Effector CD8-positive, alpha-beta T cell (primary cell): ENCODE results near the gene SEC63.
"Not testable (repeated sequence)": the region's sequence is repeated elsewhere in the genome, so short reads cannot be mapped to it uniquely, and the experiment has no call there.

Experiments used
- DNase-seq: peaks from one replicate; lab custom pipeline; 2025; lab: John Stamatoyannopoulos, UW
- total RNA-seq, 4 experiments: gene quantifications; one replicate each; lab custom pipeline; 2026; lab: John Stamatoyannopoulos, UW

SEC63 gene, protein sequence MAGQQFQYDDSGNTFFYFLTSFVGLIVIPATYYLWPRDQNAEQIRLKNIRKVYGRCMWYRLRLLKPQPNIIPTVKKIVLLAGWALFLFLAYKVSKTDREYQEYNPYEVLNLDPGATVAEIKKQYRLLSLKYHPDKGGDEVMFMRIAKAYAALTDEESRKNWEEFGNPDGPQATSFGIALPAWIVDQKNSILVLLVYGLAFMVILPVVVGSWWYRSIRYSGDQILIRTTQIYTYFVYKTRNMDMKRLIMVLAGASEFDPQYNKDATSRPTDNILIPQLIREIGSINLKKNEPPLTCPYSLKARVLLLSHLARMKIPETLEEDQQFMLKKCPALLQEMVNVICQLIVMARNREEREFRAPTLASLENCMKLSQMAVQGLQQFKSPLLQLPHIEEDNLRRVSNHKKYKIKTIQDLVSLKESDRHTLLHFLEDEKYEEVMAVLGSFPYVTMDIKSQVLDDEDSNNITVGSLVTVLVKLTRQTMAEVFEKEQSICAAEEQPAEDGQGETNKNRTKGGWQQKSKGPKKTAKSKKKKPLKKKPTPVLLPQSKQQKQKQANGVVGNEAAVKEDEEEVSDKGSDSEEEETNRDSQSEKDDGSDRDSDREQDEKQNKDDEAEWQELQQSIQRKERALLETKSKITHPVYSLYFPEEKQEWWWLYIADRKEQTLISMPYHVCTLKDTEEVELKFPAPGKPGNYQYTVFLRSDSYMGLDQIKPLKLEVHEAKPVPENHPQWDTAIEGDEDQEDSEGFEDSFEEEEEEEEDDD
- 28.7 to 37.3 (median 30.5) reads per million in 4 experiments for total RNA-seq

- peak; percentile 96 for DNase-seq
Observed at GRCh38 chr6:107957909-107958688, at the start of gene SEC63. Gene SEC63, minus strand, starts transcription at chr6:107958208. Its CDS starts 199 bp downstream, at chr6:107958009.

DNA sequence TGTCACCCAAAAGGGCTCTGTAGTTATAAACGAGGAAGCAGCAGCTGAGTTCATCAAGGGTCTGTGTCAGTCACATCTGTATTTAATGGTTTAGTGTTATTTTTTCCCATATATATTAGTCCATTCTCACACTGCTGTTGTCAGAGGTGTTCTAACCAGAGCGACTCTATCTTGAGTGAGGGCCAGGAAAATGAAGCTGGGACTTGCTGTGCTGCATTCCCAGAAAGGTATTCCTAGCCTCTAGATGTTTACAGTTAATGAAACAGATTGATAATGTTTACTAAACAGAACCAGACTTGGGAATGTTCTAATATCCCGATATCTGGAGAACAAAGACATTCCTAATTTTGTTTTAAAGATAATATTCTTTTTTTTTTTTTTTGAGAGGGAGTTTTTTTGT is 48.0 kb upstream of the SEC63 start:
- no peak for DNase-seq

GRCh38 chr6:108004861-108005260 is 46.9 kb upstream of the SEC63 start:
- no peak for DNase-seq

DNA sequence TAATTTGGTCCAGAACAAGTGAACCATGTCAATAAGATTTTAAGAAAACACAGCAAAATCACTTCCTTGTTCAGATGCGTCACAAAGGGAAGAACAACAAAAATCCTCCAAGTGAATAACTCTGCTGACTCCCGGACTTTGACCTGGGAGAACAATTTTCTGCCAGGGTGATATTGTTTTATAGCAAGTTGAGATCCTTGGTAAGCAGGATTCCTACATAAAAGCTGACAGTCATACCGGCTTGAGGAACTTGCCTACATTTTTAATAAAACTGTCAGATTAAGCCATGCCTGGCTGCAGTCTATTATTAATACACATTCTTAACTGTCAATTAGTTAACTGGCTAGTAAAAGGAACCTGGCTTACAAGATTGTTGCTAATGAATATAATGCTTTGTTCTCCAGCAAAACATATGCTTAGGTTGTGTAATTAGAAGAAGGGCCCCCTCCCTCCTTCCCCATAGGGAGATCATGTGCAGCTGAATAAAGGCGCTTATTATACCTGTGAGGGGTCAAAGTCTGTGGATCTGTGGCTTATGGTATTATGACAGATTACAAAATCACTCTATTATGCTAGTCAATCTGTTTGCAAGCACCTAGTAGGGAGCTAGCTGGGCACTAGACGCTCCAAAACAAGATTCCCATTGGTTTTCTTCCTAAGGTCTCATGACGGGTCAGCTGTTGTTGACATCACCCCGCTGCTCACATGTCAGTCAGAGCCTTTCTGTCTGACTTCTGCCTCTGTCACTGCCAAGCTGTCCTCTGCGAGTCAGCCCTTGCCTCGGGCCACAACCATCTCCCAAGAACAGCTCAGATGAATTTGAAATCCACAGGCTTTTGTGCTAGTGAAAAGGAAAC is 44.6 kb upstream of the SEC63 start:
- no peak for DNase-seq

GRCh38 chr6:108001696-108002231 is 43.8 kb upstream of the SEC63 start:
- DNase-seq, result no peak

- DNase-seq, result not testable (repeated sequence)
Observed at GRCh38 chr6:108000259-108000658, 42.3 kb upstream of the SEC63 start.

- DNase-seq, result no peak
Observed at GRCh38 chr6:107999341-107999740, 41.3 kb upstream of the SEC63 start.

DNA sequence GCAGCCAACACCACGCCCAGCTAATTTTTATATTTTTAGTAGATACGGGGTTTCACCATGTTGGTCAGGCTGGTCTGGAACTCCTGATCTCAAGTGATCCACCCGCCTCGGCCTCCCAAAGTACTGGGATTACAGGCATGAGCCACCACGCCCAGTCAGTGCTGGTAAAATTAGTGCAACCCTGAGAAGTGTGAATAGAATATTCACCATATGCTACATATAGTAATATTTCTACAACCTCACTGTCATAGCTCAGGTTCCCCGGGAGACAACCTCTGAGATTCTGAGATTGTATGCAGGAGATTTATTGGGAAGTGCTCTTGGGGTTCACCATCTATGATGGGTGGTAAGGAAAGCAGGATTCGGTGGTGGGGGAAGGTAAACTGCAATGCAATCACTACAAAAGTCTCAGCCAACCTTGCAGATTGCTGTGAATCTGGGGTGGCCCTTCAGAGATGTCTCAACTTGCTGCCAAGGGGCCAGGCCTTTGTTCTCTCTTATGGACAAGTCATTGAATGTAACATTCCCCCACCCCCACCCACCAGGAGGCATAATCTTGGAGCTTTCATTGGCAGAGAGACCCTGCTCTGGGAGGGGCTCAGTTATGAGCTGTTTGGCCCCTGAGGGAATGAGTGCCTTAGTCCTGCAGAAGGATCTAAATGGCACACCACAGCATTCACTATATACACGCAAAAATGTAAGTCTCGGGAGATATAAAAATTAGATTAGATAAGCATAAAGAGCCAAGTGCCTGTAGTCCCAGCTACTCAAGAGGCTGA is 34.0 kb upstream of the SEC63 start:
- DNase-seq, result no peak

DNA sequence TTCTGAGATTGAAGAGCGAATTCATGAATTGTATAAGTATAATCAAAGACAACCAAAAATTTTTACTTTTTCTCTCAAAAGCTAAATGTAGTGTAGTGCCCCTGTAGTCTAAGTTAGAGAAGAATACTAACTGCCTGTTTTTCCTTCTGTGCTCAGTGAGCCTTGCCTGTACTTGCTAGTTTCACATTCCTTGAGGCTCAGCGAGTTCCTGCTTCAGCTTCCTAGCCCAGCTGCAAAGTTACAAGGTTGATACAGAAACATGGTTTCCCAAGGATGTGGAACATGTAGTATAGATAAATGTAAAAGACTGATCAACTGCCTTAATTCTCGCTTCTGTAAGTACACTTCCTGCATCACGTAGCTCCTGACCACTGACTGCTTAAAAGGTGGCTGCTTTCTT is 33.1 kb upstream of the SEC63 start:
- no peak for DNase-seq

DNA sequence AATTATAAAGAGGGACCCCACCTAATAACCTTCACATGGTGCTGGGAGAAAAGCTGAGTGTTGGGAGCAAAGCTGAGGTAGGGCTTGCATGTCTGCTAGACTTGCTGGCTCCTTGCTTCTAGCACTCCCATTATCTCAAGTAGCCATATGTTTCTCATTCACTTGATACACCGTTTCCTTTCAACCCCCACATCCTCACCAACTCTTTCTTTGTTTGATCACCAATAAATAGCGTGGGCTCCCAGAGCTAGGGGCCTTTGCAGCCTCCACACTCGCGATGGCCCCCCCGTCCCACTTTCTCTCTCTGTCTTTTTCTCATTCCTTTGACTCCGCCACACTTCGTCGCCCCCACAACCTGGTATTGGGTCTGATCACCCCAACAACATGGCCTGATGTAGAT is 32.6 kb upstream of the SEC63 start:
- not testable (repeated sequence) for DNase-seq

DNA sequence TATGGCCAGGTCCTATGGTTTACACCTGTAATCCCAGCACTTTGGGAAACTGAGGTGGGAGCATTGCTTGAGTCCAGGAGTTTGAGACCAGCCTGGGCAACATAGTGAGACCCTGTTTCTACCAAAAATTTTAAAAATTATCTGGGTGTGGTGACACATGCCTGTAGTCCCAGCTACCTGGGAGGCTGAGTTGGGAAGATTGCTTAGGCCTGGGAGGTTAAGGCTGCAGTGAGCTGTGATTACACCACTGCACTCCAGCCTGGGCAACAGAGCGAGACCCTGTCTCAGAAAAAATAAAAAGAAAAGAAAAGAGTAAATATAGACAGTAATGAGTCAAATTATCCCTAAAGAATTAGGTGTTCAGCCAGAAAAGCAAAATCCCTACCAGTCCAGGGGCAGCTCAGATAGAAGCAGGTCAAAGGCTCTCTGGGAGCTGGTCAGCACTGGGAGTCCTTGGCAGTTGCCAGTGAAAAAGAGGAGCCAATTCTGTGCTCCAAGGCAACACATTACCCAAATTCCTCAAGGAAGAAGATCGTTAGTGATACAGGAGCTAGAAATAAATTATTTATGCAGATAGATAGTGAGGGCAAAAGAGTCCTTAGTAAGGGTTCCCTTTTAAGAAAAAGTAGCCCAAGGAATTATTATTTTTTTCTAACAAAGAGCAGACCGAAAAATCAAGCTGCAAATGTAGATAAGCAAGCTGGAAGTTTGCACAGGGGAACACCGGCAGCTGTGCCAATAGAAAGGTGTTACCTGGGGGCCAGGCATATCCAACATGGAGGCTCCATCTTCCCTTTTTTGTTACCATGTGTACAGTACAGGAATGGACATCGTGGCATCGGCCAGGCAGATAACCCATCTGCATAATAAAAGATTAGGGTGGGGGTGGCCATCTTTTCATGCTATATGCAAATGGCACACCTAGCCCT is 31.4 kb upstream of the SEC63 start:
- no peak for DNase-seq

- DNase-seq, result no peak
Observed at GRCh38 chr6:107988570-107988969, 30.6 kb upstream of the SEC63 start.

DNA sequence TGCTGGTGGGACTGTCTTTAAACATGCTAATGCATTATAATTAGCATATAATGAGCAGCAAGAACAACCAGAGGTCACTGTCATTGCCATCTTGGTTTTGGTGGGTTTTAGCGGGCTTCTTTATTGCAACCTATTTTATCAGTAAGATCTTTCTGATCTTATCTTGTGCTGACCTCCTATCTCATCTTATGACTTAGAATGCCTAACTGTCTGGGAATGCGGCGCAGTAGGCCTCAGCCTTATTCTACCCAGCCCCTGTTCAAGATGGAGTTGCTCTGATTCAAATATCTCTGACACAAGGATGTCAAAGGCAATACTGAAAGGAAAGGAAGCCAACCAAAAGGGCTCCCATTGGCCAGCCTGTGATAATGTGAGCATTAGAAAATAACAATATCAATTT is 29.8 kb upstream of the SEC63 start:
- no peak for DNase-seq

DNA sequence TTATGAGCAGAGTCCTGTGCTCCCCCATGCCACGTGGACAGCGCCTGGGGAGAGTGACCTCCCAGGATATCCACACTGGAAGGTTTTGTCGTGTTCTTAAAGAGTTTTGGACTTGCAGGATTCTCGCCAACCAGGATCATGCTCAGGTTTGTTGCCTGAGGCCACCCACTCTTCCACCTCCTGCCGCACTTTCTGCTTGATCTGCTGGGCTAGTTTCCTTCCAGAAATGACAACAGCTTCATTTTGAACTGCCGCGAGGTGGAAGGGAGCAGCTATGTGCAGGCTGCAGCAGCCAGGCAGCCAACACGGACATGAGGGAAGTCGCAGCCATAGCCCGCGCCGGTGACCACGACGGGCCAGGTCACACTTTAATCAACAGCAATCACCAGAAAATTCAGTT is 27.7 kb upstream of the SEC63 start:
- DNase-seq, result no peak

DNA sequence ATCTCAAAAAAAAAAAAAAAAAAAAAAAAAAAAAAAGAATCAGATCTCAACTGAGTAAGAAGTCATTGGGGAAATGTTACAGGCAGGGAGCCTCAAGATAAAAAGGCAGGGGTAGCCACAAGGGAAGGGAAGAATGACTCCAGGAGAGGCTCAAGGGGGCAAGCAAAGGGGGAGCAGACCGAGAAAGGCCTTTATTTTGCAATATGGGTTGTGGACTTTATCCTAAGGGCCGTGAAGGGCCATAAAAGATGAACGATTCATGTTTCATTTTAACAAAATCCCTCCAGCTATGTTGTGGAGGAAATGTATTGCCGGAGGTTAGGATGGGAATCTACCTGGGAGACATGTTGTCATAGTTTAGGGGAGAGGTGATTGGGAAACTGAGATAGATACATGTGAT is 25.8 kb upstream of the SEC63 start:
- no peak for DNase-seq

GRCh38 chr6:107982486-107982885 is 24.5 kb upstream of the SEC63 start:
- DNase-seq, result no peak

DNA sequence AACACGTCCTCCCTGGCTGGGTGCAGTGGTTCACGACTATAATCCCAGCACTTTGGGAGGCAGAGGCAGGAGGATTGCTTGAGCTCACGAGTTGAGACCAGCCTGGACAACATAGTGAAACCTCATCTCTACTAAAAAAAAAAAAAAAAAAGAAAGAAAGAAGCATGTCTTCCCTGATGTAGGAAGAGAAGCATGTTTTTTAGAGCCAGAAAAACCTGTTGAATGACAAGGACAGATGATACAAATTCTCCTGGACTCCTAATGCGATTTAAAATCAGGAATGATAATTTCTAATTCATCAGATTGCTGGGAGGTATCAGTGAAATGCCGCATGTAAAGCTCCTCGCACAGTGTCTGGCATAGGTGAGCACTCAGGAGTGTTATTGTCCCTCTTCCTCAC is 23.7 kb upstream of the SEC63 start:
- DNase-seq, result no peak

DNA sequence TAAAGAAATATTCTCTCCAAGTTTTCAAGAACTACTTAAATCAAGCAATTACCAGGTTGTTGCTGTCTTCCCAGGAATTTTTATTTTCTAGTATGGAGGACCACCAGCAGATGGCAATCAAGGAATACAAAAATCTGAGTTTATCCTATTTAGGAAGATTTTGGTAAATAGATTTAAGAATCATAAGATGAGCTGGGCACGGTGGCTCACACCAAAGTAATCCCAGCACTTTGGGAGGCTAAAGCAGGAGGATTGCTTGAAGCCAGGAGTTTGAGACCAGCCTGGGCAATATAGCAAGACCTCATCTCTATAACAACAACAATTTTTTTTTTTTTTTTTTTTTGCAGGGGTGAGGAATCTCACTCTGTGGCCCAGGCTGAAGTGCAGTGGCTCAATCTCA is 19.3 kb upstream of the SEC63 start:
- DNase-seq, result no peak

DNA sequence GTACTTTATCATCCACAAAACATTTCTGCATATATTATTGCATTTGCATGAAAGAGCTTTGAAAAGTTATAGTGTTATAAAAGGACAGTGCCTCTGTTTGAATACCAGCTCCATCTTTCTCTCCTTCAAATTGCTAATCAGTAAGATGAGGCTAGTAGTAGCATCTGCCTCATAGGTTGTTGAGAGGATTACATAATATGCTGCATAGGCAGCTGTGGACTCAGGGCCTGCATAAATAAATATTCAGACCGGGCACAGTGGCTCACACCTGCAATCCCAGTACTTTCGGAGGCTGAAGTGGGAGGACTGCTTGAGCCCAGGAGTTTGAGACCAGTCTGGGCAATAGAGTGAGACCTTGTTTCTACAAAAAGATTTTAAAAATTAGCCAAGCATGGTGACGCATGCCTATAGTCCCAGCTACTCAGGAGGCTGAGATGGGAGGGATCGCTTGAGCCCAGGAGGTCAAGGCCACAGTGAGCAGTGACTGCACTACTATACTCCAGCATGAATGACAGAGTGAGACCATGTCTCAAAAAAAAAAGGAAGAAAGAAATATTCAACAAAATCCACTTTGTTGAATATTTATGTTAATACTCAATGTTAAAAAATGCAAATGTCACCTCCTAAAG is 18.3 kb upstream of the SEC63 start:
- no peak for DNase-seq
